GM21825 (cell line): ENCODE measurements around the gene SCYGR2.
"Not testable (repeated sequence)": the region's sequence is repeated elsewhere in the genome, so short reads cannot be mapped to it uniquely, and the experiment has no call there.

Experiments used
- ATAC-seq: cut with Tn5 transposase; IDR thresholded peaks from one replicate; pipeline ENCODE4 v1.9.1; 2021; ENCODE audit warnings: mild to moderate bottlenecking, moderate library complexity; ENCODE audit not compliant: unreplicated experiment

SCYGR2 gene

GRCh38 chr2:227598835-227599503 lies at the start of gene SCYGR2:
Gene SCYGR2 (plus strand): TSS chr2:227598893. CDS start chr2:227598893, 0 bp downstream.
- ATAC-seq: not testable (repeated sequence)

- ATAC-seq: no peak
These were observed 46.9 kb upstream of the SCYGR2 start for GRCh38 chr2:227551836-227552235.

GRCh38 chr2:227562581-227562980 lies 36.1 kb upstream of the SCYGR2 start:
- no peak for ATAC-seq

GRCh38 chr2:227565080-227565479 lies 33.6 kb upstream of the SCYGR2 start:
- ATAC-seq: no peak

- ATAC-seq: no peak
These were observed 32.7 kb upstream of the SCYGR2 start for GRCh38 chr2:227566012-227566411.

- no peak for ATAC-seq
These were observed 29.9 kb upstream of the SCYGR2 start for GRCh38 chr2:227568852-227569169.

DNA sequence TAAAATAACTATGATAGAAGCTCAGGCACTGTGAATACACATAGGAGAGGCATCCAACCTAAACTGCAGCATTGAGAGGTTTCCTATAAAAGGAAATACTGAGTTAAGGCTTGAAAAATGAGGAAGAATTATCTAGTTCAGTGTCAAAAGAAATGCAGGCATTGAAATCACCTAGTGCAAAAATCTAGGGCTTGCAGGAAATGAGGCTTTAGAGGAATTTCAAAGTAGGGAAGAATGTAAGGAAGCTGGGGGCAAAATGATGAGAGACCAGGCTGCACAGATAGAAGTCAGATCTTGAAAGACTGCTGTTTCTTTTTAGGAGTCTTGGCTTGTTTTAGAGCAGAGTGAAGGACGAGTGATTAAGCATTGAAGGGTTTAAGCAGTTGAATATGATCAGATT lies 28.1 kb upstream of the SCYGR2 start:
- ATAC-seq: no peak

- ATAC-seq: no peak
These were observed 22.6 kb upstream of the SCYGR2 start for GRCh38 chr2:227576110-227576509.

GRCh38 chr2:227576812-227577211 lies 21.9 kb upstream of the SCYGR2 start:
- ATAC-seq: no peak

- no peak for ATAC-seq
These were observed 21.1 kb upstream of the SCYGR2 start for GRCh38 chr2:227577555-227577954.

DNA sequence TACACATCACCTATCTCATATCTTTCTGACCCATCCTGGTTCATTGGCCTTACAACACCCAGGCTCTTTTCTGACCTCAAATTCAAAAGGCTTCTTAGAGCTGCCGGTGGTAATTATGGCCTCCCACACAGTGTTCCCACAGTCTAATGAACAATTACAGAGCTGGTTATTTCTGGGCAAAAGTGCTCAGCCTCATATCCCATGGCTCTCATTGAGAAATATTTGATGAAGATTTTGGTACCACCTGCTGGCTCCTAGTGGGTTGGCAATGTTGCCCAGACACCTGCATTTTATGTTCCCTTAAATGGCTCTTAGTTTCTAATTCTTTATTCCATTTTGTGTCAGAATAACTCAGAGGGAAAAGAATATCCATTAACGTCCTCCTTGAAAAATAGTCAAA lies 20.1 kb upstream of the SCYGR2 start:
- ATAC-seq: no peak

GRCh38 chr2:227579791-227580190 lies 18.9 kb upstream of the SCYGR2 start:
- ATAC-seq: no peak

DNA sequence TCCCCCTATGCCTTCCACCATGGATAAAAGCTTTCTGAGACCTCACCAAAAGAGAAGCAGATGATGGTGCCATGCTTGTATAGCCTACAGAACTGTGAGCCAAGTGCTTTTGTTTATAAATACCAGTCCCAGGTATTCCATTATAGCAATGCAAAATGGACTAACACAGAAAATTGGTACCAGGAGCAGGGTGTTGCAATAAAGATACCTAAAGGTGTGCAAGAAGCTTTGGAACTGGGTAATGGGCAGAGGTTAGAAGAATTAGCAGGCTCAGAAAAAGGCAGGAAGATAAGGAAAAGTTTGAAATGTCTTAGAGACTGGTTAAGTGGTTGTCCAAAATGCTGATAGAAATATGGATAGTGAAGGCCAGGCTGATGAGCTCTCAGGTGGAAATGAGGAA lies 16.3 kb upstream of the SCYGR2 start:
- ATAC-seq: no peak

DNA sequence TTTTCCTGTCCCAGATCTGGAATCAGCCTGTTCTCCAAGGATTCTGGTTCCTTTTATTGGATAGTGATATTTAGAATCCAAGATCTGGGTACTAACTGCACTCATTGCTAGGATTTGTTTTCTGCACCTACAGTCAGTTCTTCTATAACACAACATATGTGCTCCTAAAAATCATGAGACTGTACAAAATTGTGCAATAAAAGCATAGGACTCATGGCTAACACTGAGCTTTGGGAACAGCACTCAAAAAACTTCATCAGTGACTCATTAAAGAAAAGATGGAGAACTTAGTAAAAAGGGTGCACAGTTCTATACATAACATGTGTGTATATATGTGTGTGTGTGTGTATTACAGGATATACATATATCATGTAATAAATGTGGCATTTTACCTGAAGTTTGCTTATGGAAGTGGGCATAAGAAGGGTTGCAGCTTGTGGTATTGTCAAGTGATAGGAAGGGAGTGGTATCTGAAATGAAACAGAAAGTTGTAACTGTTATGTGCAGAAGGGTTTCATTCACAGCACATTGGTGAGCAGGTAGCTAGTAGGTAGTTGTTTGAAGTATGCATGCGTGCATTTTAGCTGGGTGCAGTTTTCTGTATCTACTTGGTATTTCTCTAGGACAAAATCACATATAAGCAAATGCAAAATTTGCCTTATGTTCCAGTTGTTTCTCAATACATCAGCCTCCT lies 5.9 kb upstream of the SCYGR2 start:
- ATAC-seq: no peak

DNA sequence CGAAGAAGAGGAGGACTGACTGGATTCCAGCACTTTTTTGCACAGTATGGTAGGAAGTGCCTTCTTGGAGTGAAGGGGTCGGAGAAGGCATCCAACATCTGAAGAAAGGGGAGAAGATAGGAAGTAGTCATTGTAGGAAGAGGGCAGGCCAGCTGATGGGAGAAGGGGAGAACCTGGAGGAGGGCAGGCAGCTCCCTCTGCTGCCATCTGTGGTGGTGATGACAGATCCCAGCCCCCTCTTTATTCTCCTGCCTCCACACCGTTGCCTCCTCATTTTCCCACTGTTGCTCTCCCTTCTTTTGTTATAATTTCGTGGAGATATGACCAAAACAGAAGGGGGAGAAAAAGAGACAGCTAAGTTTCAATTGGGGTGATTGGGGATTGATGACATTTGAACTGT lies 2.9 kb upstream of the SCYGR2 start:
- ATAC-seq: no peak

- no peak for ATAC-seq
These were observed 1.7 kb upstream of the SCYGR2 start for GRCh38 chr2:227597036-227597435.

DNA sequence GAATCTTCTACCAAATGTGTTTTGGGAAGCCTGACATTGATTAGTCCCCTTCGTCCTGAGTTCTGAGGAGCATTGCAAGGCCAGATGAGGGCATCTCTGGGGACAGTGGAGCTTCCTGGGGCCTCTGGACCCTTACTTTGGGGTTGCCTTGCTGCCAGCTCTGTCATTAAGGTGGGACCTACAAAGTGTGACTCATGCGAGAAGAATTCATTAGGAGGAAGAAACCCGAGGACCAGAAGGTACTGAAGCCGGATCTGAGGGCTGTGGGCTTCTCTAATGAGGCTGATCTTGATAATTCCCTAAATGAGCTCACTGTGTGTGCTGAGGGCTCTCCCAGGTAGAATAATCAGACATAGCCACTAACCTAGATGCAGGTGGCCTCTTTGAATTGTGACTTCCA lies 695 bp upstream of the SCYGR2 start:
- ATAC-seq: no peak

GRCh38 chr2:227602358-227602757 lies 3.7 kb downstream of the SCYGR2 start:
- no peak for ATAC-seq

GRCh38 chr2:227606476-227606875 lies 7.8 kb downstream of the SCYGR2 start:
- ATAC-seq: no peak

DNA sequence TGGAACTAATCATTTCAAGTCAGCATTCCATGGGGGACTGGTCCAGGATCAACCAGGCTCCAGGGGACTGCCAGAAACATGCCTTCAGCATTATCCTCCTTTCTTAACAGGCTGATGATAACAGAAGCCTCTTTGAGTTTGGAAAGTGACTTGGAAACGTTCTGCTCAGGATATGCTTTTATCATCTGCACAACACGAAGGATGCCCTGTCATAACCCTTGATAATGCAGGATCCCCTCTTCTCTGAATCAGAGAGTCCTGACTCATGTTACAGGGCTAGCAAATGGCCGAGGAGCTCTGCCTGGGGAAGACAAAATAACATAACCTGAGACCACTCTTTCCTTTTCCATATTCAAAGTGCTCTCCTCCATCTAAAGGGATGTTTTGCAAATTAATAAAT lies 9.2 kb downstream of the SCYGR2 start:
- no peak for ATAC-seq

DNA sequence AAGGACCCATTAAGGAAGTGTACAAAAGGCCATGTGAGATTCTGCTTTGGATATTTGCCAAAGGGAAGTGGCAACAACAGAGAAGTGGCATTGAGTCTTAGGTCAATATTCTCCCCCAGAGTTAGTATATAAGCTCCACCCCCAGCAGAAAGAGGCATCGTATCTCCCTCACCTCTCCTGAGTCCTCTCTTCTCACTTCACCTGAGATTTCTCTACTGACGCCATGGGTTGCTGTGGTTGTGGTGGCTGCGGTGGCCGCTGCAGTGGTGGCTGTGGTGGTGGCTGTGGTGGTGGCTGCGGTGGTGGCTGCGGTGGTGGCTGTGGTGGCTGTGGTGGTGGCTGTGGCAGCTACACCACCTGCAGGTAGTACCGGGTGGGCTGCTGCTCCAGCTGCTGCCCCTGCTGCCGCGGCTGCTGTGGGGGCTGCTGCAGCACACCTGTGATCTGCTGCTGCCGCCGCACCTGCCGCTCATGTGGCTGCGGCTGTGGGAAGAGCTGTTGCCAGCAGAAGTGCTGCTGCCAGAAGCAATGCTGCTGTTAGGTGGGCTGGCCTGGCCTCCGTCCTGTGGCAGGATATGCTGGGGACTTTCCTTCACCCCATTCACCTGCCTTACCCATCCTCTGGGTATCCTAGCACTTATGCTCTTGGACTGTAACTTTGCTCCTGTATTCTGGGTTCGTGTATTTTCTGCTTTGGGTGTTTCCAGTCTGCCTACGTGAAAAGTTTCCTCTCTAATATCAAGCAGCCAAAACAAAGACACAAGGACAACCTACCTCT lies 10.1 kb downstream of the SCYGR2 start:
- peak; percentile 65 for ATAC-seq

GRCh38 chr2:227610123-227610522 lies 11.4 kb downstream of the SCYGR2 start:
- no peak for ATAC-seq
